Muscle of arm (tissue), 12 donors: Measurements from ENCODE around the gene PTPRN2. TPM values are rescaled to one million over a fixed set of nuclear protein-coding genes. Genes with fewer than 3 reads are reported as not detected.
"Not testable (repeated sequence)": the region's sequence is repeated elsewhere in the genome, so short reads cannot be mapped to it uniquely, and the experiment has no call there.

Experiments used
- DNase-seq: peaks from one replicate; pipeline ENCODE4 v3.0.0-alpha.2; 2013
- polyA plus RNA-seq, 12 donors: library from polyadenylated mRNA; unstranded; fragments of 120-200 nt; gene quantifications; one replicate each; pipeline ENCODE4 v1.2.1, GENCODE V29; 2013; ENCODE audit not compliant: insufficient read length in 12 of 12

The PTPRN2 gene
- polyA plus RNA-seq, 12 donors: 1.6 to 8.7 (median 2.3) TPM; not detected in 1

- no peak for DNase-seq
Measured at GRCh38 chr7:157574914-157575586, 1012.6 kb downstream of the PTPRN2 start.

- DNase-seq: no peak
Measured at GRCh38 chr7:157574120-157574825, 1013.4 kb downstream of the PTPRN2 start.

GRCh38 chr7:157573244-157573643, 1014.4 kb downstream of the PTPRN2 start:
- no peak for DNase-seq

GRCh38 chr7:157572622-157573021, 1015.0 kb downstream of the PTPRN2 start:
- DNase-seq: no peak

GRCh38 chr7:157570531-157571200, 1017.0 kb downstream of the PTPRN2 start:
- DNase-seq: no peak

- no peak for DNase-seq
Measured at GRCh38 chr7:157569967-157570366, 1017.7 kb downstream of the PTPRN2 start.

GRCh38 chr7:157568770-157569584, 1018.6 kb downstream of the PTPRN2 start:
- peak; percentile 58 for DNase-seq

- DNase-seq: no peak
Measured at GRCh38 chr7:157568106-157568769, 1019.4 kb downstream of the PTPRN2 start.

- no peak for DNase-seq
Measured at GRCh38 chr7:157567666-157568065, 1020.0 kb downstream of the PTPRN2 start.

GRCh38 chr7:157566631-157567006, 1021.0 kb downstream of the PTPRN2 start:
- DNase-seq: no peak

- DNase-seq: no peak
Measured at GRCh38 chr7:157565981-157566630, 1021.5 kb downstream of the PTPRN2 start.

- DNase-seq: no peak
Measured at GRCh38 chr7:157565201-157565626, 1022.4 kb downstream of the PTPRN2 start.

- DNase-seq: no peak
Measured at GRCh38 chr7:157564517-157565177, 1023.0 kb downstream of the PTPRN2 start.

GRCh38 chr7:157563467-157564135, 1024.0 kb downstream of the PTPRN2 start:
- not testable (repeated sequence) for DNase-seq

- DNase-seq: not testable (repeated sequence)
Measured at GRCh38 chr7:157562522-157563398, 1024.9 kb downstream of the PTPRN2 start.

GRCh38 chr7:157561816-157562410, 1025.7 kb downstream of the PTPRN2 start:
- DNase-seq: no peak

GRCh38 chr7:157561523-157561785, 1026.2 kb downstream of the PTPRN2 start:
- DNase-seq: no peak

- no peak for DNase-seq
Measured at GRCh38 chr7:157560710-157561522, 1026.7 kb downstream of the PTPRN2 start.
